OCI-LY3 (cell line): ENCODE measurements around the gene UNC13B.
"Not testable (repeated sequence)": the region's sequence is repeated elsewhere in the genome, so short reads cannot be mapped to it uniquely, and the experiment has no call there.

ENCODE experiments used
- EZH2phosphoT487 ChIP-seq: fragments of 200-600 bp; shearing (Covaris generic); IDR thresholded peaks from 2 replicates; pipeline ENCODE4 v1.6.1; 2018; ENCODE audit warnings: antibody characterized with exemption, mixed run types, low read depth
- TF ChIP-seq, protein P1 (sequence below): fragments of 200-600, 300-600 bp; sonication (generic); IDR thresholded peaks from 2 replicates; pipeline ENCODE4 v1.5.1; 2014; ENCODE audit warnings: antibody characterized with exemption, low read length, low read depth

DNA sequence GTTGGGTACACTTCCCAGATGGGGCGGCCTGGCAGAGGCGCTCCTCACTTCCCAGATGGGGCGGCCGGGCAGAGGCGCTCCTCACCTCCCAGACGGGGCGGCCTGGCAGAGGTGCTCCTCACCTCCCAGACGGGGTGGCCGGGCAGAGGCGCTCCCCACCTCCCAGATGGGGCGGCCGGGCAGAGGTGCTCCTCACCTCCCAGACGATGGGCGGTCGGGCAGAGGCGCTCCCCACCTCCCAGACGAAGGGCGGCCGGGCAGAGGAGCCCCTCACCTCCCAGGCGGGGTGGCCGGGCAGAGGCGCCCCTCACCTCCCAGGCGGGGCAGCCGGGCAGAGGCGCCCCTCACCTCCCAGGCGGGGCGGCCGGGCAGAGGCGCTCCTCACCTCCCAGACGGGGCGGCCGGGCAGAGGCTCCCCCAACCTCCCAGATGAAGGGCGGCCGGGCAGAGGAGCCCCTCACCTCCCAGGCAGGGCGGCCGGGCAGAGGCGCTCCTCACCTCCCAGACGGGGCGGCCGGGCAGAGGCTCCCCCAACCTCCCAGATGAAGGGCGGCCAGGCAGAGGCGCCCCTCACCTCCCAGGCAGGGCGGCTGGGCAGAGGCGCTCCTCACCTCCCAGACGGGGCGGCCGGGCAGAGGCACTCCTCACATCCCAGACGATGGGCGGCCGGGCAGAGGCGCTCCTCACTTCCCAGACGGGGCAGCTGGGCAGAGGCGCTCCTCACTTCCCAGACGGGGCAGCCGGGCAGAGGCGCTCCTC is 21.4 kb downstream of the UNC13B start:
- TF ChIP-seq, protein P1, sequence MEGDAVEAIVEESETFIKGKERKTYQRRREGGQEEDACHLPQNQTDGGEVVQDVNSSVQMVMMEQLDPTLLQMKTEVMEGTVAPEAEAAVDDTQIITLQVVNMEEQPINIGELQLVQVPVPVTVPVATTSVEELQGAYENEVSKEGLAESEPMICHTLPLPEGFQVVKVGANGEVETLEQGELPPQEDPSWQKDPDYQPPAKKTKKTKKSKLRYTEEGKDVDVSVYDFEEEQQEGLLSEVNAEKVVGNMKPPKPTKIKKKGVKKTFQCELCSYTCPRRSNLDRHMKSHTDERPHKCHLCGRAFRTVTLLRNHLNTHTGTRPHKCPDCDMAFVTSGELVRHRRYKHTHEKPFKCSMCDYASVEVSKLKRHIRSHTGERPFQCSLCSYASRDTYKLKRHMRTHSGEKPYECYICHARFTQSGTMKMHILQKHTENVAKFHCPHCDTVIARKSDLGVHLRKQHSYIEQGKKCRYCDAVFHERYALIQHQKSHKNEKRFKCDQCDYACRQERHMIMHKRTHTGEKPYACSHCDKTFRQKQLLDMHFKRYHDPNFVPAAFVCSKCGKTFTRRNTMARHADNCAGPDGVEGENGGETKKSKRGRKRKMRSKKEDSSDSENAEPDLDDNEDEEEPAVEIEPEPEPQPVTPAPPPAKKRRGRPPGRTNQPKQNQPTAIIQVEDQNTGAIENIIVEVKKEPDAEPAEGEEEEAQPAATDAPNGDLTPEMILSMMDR: not testable (repeated sequence)
- not testable (repeated sequence) for TF ChIP-seq EZH2phosphoT487
